SK-N-SH treated with all-trans-retinoic acid at 6 μM for 48 hours (cell line): ENCODE data around the gene GRIA3.

Experiments
- ATAC-seq: fragments of 200-7000 bp; cut with Tn5 transposase; 3 replicates; pipeline ENCODE4 v1.9.1; 2020; ENCODE audit warnings: mild to moderate bottlenecking, moderate library complexity
- ARNTL ChIP-seq: fragments of 450-650 bp; formaldehyde crosslinking; IDR thresholded peaks from 2 replicates; pipeline ENCODE4 v1.5.0; 2020; ENCODE audit warnings: low read depth, mild to moderate bottlenecking, moderate library complexity, borderline replicate concordance
- BACH2 ChIP-seq: fragments of 250-450 bp; sonication (Bioruptor Pico); IDR thresholded peaks from 2 replicates; pipeline ENCODE4 v1.9.0; 2021; ENCODE audit warnings: mild to moderate bottlenecking, borderline replicate concordance
- CREB5 ChIP-seq: fragments of 250-450 bp; sonication (Bioruptor Pico); IDR thresholded peaks from 2 replicates; pipeline ENCODE4 v1.5.1; 2020; ENCODE audit warnings: low read depth, mild to moderate bottlenecking, moderate library complexity
- CSDC2 ChIP-seq: fragments of 250-450 bp; sonication (Bioruptor Pico); IDR thresholded peaks from 2 replicates; pipeline ENCODE4 v1.5.0; 2020; ENCODE audit warnings: mild to moderate bottlenecking, moderate library complexity
- CSRNP3 ChIP-seq: fragments of 250-450 bp; sonication (Bioruptor Pico); IDR thresholded peaks from 2 replicates; pipeline ENCODE4 v1.5.1; 2021; ENCODE audit warnings: mild to moderate bottlenecking, moderate library complexity
- ESRRG ChIP-seq: fragments of 250-450 bp; sonication (Bioruptor Pico); IDR thresholded peaks from 2 replicates; pipeline ENCODE4 v1.6.1; 2021; ENCODE audit warnings: mild to moderate bottlenecking
- GLIS3 ChIP-seq: fragments of 250-450 bp; sonication (Bioruptor Pico); IDR thresholded peaks from 2 replicates; pipeline ENCODE4 v1.5.0; 2020; ENCODE audit warnings: mild to moderate bottlenecking, moderate library complexity
- ISL1 ChIP-seq: fragments of 250-450 bp; sonication (Bioruptor Pico); IDR thresholded peaks from 2 replicates; pipeline ENCODE4 v2.1.2; 2022; ENCODE audit warnings: mild to moderate bottlenecking, moderate library complexity
- OSR1 ChIP-seq: fragments of 250-450 bp; sonication (Bioruptor Pico); IDR thresholded peaks from 2 replicates; pipeline ENCODE4 v1.8.0; 2022; ENCODE audit warnings: moderate library complexity, mild to moderate bottlenecking, inconsistent platforms
- RARB ChIP-seq: fragments of 250-450 bp; sonication (Bioruptor Pico); IDR thresholded peaks from 2 replicates; pipeline ENCODE4 v1.8.0; 2021; ENCODE audit warnings: mild to moderate bottlenecking, moderate library complexity
- SNAI2 ChIP-seq: fragments of 250-450 bp; sonication (Bioruptor Pico); IDR thresholded peaks from 2 replicates; pipeline ENCODE4 v1.5.0; 2020; ENCODE audit warnings: mild to moderate bottlenecking, moderate library complexity
- TCF4 ChIP-seq: fragments of 250-450 bp; sonication (Bioruptor Pico); IDR thresholded peaks from 2 replicates; pipeline ENCODE4 v1.8.0; 2021; ENCODE audit warnings: mild to moderate bottlenecking, moderate library complexity, borderline replicate concordance
- ZFP30 ChIP-seq: fragments of 450-650 bp; formaldehyde crosslinking; IDR thresholded peaks from 2 replicates; pipeline ENCODE4 v1.5.0; 2022; ENCODE audit warnings: mild to moderate bottlenecking, moderate library complexity
- ZNF565 ChIP-seq: fragments of 450-650 bp; formaldehyde crosslinking; conservative IDR thresholded peaks from 2 replicates; pipeline ENCODE4 v1.5.0; 2020; ENCODE audit warnings: low read depth, mild to moderate bottlenecking, moderate library complexity
- ZNF70 ChIP-seq: fragments of 450-650 bp; formaldehyde crosslinking; IDR thresholded peaks from 2 replicates; pipeline ENCODE4 v1.5.0; 2020; ENCODE audit warnings: mild to moderate bottlenecking, moderate library complexity
- TF ChIP-seq, protein P1 (sequence below): fragments of 250-450 bp; sonication (Bioruptor Pico); IDR thresholded peaks from 2 replicates; pipeline ENCODE4 v1.8.0; 2020; ENCODE audit warnings: mild to moderate bottlenecking, moderate library complexity, borderline replicate concordance
- TF ChIP-seq, protein P2 (sequence below): fragments of 250-450 bp; sonication (Bioruptor Pico); IDR thresholded peaks from 2 replicates; pipeline ENCODE4 v1.5.0; 2020; ENCODE audit warnings: mild to moderate bottlenecking, moderate library complexity

Gene GRIA3

DNA sequence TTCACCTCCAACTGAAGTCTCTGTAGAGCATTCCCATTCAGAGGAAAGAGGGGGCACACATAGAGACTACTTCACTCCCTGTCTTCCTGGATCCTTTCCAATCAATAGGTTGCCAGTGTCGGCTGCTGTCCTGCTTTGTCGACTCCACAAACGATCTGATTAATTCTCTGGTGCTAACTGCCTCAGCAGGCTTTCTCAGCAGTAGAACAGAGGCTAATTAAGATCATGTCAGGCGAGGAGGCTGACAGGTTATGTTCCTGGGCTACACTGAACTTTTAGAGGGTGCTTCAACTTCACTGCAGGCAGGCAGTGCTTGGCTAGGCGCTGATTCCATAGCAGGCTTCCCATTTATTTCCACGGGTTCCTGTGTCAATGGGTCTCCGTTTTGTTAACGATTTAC is 79.2 kb downstream of the GRIA3 start:
- TF ChIP-seq GLIS3 (CRISPR knock-in tag): no peak
- TF ChIP-seq BACH2 (CRISPR knock-in tag): no peak
- TF ChIP-seq ARNTL: no peak
- no peak for TF ChIP-seq RARB (CRISPR knock-in tag)
- no peak for TF ChIP-seq CSDC2 (CRISPR knock-in tag)
- no peak for ATAC-seq

DNA sequence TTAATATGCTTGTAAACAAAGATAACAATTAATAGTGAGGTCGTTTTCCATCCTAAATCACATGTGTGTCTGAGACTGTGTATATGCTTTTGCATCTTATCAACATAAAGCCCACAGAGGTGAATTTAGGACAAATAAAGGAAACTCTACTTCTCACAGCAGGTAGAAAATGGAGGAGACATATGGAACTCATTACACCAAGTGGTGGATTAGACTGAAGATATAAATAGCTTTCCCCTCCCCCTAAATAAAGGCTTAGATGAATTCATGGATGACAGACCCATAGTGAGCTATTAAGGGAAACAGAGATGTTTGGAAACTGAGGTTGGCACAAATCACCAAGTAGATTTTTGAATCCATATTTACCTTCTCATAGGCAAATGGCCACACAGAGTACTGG is 79.7 kb downstream of the GRIA3 start:
- no peak for TF ChIP-seq ZFP30 (CRISPR knock-in tag)
- TF ChIP-seq TCF4 (CRISPR knock-in tag): peak; percentile 52; the same call in 1 of the 2 replicates
- no peak for ATAC-seq

GRCh38 chrX:123267220-123267619 is 83.1 kb downstream of the GRIA3 start:
- no peak for ATAC-seq
- TF ChIP-seq CSRNP3 (CRISPR knock-in tag) (no peak), RARB (CRISPR knock-in tag) (no peak), OSR1 (no peak), SNAI2 (CRISPR knock-in tag) (no peak), ESRRG (no peak)
- TF ChIP-seq, protein P1, sequence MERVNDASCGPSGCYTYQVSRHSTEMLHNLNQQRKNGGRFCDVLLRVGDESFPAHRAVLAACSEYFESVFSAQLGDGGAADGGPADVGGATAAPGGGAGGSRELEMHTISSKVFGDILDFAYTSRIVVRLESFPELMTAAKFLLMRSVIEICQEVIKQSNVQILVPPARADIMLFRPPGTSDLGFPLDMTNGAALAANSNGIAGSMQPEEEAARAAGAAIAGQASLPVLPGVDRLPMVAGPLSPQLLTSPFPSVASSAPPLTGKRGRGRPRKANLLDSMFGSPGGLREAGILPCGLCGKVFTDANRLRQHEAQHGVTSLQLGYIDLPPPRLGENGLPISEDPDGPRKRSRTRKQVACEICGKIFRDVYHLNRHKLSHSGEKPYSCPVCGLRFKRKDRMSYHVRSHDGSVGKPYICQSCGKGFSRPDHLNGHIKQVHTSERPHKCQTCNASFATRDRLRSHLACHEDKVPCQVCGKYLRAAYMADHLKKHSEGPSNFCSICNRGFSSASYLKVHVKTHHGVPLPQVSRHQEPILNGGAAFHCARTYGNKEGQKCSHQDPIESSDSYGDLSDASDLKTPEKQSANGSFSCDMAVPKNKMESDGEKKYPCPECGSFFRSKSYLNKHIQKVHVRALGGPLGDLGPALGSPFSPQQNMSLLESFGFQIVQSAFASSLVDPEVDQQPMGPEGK (CRISPR knock-in tag): no peak
- TF ChIP-seq, protein P2, sequence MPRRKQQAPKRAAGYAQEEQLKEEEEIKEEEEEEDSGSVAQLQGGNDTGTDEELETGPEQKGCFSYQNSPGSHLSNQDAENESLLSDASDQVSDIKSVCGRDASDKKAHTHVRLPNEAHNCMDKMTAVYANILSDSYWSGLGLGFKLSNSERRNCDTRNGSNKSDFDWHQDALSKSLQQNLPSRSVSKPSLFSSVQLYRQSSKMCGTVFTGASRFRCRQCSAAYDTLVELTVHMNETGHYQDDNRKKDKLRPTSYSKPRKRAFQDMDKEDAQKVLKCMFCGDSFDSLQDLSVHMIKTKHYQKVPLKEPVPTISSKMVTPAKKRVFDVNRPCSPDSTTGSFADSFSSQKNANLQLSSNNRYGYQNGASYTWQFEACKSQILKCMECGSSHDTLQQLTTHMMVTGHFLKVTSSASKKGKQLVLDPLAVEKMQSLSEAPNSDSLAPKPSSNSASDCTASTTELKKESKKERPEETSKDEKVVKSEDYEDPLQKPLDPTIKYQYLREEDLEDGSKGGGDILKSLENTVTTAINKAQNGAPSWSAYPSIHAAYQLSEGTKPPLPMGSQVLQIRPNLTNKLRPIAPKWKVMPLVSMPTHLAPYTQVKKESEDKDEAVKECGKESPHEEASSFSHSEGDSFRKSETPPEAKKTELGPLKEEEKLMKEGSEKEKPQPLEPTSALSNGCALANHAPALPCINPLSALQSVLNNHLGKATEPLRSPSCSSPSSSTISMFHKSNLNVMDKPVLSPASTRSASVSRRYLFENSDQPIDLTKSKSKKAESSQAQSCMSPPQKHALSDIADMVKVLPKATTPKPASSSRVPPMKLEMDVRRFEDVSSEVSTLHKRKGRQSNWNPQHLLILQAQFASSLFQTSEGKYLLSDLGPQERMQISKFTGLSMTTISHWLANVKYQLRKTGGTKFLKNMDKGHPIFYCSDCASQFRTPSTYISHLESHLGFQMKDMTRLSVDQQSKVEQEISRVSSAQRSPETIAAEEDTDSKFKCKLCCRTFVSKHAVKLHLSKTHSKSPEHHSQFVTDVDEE (CRISPR knock-in tag): no peak

GRCh38 chrX:123271902-123272301 is 87.8 kb downstream of the GRIA3 start:
- ATAC-seq: no peak
- TF ChIP-seq ARNTL (no peak), ZFP30 (CRISPR knock-in tag) (no peak), ZNF565 (CRISPR knock-in tag) (no peak), CSRNP3 (CRISPR knock-in tag) (no peak)

DNA sequence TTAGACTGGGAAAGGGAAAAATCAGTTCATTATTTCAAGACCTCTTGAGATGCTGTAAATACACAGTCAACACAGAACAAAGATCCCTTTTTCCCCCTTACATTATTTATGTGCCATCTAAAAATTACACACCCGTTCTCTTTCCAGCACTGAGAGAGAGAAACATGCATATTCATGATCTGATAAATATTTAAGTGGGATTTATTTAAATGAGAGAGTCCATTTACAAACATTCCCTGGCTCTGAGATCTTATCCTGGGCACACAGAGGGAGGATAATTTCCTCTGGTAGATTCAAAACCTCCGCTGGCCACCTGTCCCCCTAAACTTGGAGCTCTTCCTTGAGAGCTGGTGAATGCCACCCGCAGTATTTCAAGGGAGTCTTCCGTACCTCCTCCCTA is 88.6 kb downstream of the GRIA3 start:
- no peak for ATAC-seq
- TF ChIP-seq CREB5 (CRISPR knock-in tag) (no peak), BACH2 (CRISPR knock-in tag) (no peak), ZNF70 (no peak), OSR1 (no peak)

DNA sequence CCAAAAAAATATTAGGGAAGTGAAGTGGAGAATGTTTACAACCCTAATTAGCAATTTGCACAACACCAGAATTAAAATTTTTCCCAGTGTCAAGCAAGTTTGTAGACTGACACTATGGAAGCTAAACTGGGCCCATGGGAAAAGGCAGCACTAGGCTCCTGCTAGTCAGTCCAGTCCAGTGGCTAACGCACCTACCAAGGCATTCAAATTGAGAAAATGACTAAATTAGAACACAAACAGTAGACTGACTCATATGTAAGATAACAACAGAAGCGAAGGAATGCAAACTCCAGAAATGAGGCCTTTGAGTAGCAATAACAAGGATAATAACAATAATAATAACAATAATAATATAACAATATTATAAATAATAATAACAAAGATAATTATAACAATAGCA is 90.7 kb downstream of the GRIA3 start:
- no peak for TF ChIP-seq CREB5 (CRISPR knock-in tag)
- TF ChIP-seq GLIS3 (CRISPR knock-in tag): no peak
- no peak for TF ChIP-seq CSDC2 (CRISPR knock-in tag)
- TF ChIP-seq TCF4 (CRISPR knock-in tag): no peak
- no peak for TF ChIP-seq ISL1 (CRISPR knock-in tag)
- ATAC-seq: no peak
